Measurements from ENCODE around the gene TSEN2.
A peak's percentile ranks its signal among the peaks of the same experiment; 100 is the strongest.
"Not testable (repeated sequence)": the region's sequence is repeated elsewhere in the genome, so short reads cannot be mapped to it uniquely, and the experiment has no call there.

TSEN2 gene

GRCh38 chr3:12452361-12453330, 31.6 kb upstream of the TSEN2 start:
- no peak for DNase-seq

- DNase-seq: no peak
Measured at GRCh38 chr3:12454076-12454815, 30.0 kb upstream of the TSEN2 start.

GRCh38 chr3:12454816-12455121, 29.5 kb upstream of the TSEN2 start:
- DNase-seq: no peak

GRCh38 chr3:12455740-12456139, 28.5 kb upstream of the TSEN2 start:
- no peak for DNase-seq

GRCh38 chr3:12456441-12456840, 27.8 kb upstream of the TSEN2 start:
- DNase-seq: no peak

GRCh38 chr3:12457380-12457779, 26.9 kb upstream of the TSEN2 start:
- not testable (repeated sequence) for DNase-seq

GRCh38 chr3:12458901-12459300, 25.4 kb upstream of the TSEN2 start:
- DNase-seq: no peak

- DNase-seq: no peak
Measured at GRCh38 chr3:12460127-12460526, 24.2 kb upstream of the TSEN2 start.

GRCh38 chr3:12461097-12461649, 23.1 kb upstream of the TSEN2 start:
- DNase-seq: no peak

GRCh38 chr3:12462159-12462947, 21.9 kb upstream of the TSEN2 start:
- DNase-seq: no peak

GRCh38 chr3:12463686-12464085, 20.6 kb upstream of the TSEN2 start:
- no peak for DNase-seq

DNA sequence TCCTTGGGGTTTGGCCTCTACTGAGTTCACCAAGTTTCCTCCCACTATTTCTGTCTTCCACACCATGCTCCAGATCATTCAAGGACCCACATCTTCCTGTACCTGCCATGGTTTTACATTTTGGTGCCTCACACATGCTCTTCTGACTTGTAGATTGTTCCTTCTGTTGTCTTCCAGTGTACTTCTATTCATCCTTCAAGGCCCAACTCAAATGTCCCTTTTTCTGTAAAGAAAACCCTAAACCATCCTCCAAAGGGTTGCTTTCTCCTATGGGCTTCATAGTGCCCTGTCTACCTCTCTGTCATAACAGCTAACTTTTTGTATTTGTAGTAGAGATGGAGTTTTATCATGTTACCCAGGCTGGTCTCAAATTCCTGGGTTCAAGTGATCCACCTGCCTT, 20.1 kb upstream of the TSEN2 start:
- DNase-seq: no peak

DNA sequence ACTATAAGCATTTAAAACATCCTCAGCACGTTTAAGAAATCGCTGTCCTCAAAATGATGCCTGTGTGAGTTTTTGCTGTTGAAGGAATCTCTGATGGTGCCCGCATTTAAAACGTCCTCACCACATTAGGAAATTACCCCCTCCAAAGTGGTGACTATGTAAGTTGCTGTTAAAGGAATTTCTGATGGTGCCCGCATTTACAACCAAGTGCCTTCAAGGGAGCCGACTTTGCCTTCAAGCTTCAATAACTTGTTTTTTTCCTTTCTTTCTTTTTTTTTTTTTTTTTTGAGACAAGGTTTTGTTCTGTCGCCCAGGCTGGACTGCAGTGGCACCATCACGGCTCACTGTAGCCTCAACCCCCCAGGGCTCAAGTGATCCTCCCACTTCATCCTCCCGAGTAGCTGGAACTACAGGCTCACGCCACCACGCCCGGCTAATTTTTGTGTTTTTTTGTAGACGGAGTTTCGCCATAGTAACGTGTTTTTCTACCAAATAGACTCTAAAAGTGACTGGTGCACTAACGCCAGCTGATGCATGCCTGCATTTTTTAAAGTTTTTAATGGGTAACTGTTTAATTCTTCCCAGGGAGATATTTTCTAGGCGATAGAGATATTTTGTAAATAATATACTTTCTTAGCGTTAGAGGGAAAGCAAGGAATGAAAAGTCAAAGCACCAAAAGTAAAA, 19.0 kb upstream of the TSEN2 start:
- no peak for DNase-seq

GRCh38 chr3:12465836-12466225, 18.4 kb upstream of the TSEN2 start:
- DNase-seq: no peak

GRCh38 chr3:12467746-12468145, 16.5 kb upstream of the TSEN2 start:
- peak in 2 of 3 experiments; percentile 11 to 60 for DNase-seq

DNA sequence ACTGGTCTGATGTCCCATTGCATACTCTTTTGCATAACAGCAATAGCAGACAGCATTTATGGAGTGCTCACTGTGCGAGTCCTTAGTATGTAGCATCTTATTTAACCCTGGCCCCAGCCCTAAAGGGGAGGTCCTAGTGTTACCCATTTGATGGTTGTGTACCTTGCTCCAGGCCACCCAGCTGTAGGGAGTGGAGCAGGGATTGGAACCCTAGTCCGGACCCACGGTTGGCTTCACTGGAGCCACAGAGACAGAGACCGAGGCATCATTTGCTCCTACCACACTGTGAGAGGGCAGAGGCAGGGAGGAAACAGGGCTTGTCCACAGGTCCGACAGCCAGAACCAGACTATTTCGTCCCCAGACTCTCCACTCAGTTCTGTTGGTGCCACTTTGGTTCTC, 16.0 kb upstream of the TSEN2 start:
- DNase-seq: no peak

GRCh38 chr3:12468757-12469156, 15.5 kb upstream of the TSEN2 start:
- no peak for DNase-seq

DNA sequence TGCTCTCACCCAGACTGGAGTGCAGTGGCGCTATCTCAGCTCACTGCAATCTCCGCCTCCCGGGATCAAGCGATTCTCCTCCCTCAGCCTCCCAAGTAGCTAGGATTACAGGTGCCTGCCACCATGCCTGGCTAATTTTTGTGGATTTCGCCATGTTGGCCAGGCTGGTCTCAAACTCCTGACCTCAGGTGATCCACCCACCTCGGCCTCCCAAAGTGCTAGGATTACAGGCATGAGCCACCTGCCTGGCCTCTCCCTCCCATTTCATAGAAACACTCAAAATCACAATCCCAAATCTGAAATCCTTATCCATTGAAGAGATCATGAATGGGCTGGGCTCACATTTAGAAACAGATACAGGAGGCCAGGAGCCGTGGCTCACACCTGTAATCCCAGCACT, 15.1 kb upstream of the TSEN2 start:
- DNase-seq: not testable (repeated sequence)

GRCh38 chr3:12470111-12470510, 14.2 kb upstream of the TSEN2 start:
- no peak for DNase-seq

GRCh38 chr3:12470680-12471079, 13.6 kb upstream of the TSEN2 start:
- DNase-seq: no peak

GRCh38 chr3:12471241-12471640, 13.0 kb upstream of the TSEN2 start:
- peak in 2 of 3 experiments; percentile 5 to 6 for DNase-seq

- DNase-seq: no peak
Measured at GRCh38 chr3:12472000-12472610, 12.2 kb upstream of the TSEN2 start.

Data from NCI-H1417 (cell line).